Measurements from ENCODE around the gene DIAPH1.

The DIAPH1 gene

GRCh38 chr5:141532726-141533125, 86.1 kb downstream of the DIAPH1 start:
- peaks cover 5% of the 10 kb centered on the region for H3K4me1 ChIP-seq (ENCODE audit: control insufficient read depth, insufficient read depth, low read length)
- H3K36me3 ChIP-seq (ENCODE audit: control insufficient read depth, insufficient read depth, low read length) = peaks cover 5% of the 10 kb centered on the region
- H3K27ac ChIP-seq (ENCODE audit: low read depth, low read length) = no peak overlapping the region

GRCh38 chr5:141529873-141530272, 88.9 kb downstream of the DIAPH1 start:
- H3K27me3 ChIP-seq (ENCODE audit: control insufficient read depth, insufficient read depth, low read length) = no peaks in the 10 kb centered on the region
- H3K27ac ChIP-seq (ENCODE audit: low read depth, low read length) = no peak overlapping the region
- H3K9ac ChIP-seq (ENCODE audit: low read length) = no peak overlapping the region
- H3K4me3 ChIP-seq (ENCODE audit: low read length) = no peak overlapping the region
- H3K36me3 ChIP-seq (ENCODE audit: control insufficient read depth, insufficient read depth, low read length) = peaks cover 5% of the 10 kb centered on the region
- peaks cover 9% of the 10 kb centered on the region for H3K4me1 ChIP-seq (ENCODE audit: control insufficient read depth, insufficient read depth, low read length)

More at GRCh38 chr5:141532726-141533125, 86.1 kb downstream of the DIAPH1 start:
- H3K4me3 ChIP-seq (ENCODE audit: low read length) = no peak overlapping the region
- no peak overlapping the region for H3K9ac ChIP-seq (ENCODE audit: low read length)
- no peaks in the 10 kb centered on the region for H3K27me3 ChIP-seq (ENCODE audit: control insufficient read depth, insufficient read depth, low read length)

- H3K9ac ChIP-seq (ENCODE audit: low read length) = no peak overlapping the region
- H3K36me3 ChIP-seq (ENCODE audit: control insufficient read depth, insufficient read depth, low read length) = peaks cover 5% of the 10 kb centered on the region
- H3K4me1 ChIP-seq (ENCODE audit: control insufficient read depth, insufficient read depth, low read length) = peaks cover 16% of the 10 kb centered on the region
- H3K27me3 ChIP-seq (ENCODE audit: control insufficient read depth, insufficient read depth, low read length) = no peaks in the 10 kb centered on the region
- H3K4me3 ChIP-seq (ENCODE audit: low read length) = no peak overlapping the region
- peak overlapping the region; percentile 44 for H3K27ac ChIP-seq (ENCODE audit: low read depth, low read length)
Measured at GRCh38 chr5:141529002-141529401, 89.8 kb downstream of the DIAPH1 start.

- no peaks in the 10 kb centered on the region for H3K27me3 ChIP-seq (ENCODE audit: control insufficient read depth, insufficient read depth, low read length)
- H3K36me3 ChIP-seq (ENCODE audit: control insufficient read depth, insufficient read depth, low read length) = peaks cover 5% of the 10 kb centered on the region
- H3K9ac ChIP-seq (ENCODE audit: low read length) = no peak overlapping the region
- peaks cover 16% of the 10 kb centered on the region for H3K4me1 ChIP-seq (ENCODE audit: control insufficient read depth, insufficient read depth, low read length)
- peak overlapping the region; percentile 44 for H3K27ac ChIP-seq (ENCODE audit: low read depth, low read length)
- H3K4me3 ChIP-seq (ENCODE audit: low read length) = no peak overlapping the region
Measured at GRCh38 chr5:141528291-141528984, 90.4 kb downstream of the DIAPH1 start.

DNA sequence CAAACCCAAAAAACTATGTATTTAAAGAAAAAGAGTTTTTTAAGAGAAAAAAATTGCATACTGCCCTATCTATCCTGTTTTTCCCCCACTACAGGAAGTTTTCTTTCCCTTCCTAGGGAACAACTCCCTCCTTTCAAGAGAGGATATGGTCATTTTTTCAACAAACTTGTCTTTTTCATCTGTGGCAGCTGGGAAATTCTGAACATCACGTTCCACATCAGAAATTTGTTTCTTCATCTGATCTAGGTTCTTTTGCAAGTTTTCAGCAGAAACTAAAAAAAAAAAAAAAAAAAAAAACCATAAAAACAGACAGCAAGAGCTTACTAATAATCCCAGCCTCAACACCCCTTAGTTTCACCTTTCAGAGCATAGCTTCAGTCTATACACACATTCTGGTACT, 91.4 kb downstream of the DIAPH1 start:
- no peak overlapping the region for H3K27ac ChIP-seq (ENCODE audit: low read depth, low read length)
- peaks cover 16% of the 10 kb centered on the region for H3K4me1 ChIP-seq (ENCODE audit: control insufficient read depth, insufficient read depth, low read length)
- no peak overlapping the region for H3K4me3 ChIP-seq (ENCODE audit: low read length)
- H3K9ac ChIP-seq (ENCODE audit: low read length) = no peak overlapping the region
- no peaks in the 10 kb centered on the region for H3K27me3 ChIP-seq (ENCODE audit: control insufficient read depth, insufficient read depth, low read length)
- peaks cover 5% of the 10 kb centered on the region for H3K36me3 ChIP-seq (ENCODE audit: control insufficient read depth, insufficient read depth, low read length)

DNA sequence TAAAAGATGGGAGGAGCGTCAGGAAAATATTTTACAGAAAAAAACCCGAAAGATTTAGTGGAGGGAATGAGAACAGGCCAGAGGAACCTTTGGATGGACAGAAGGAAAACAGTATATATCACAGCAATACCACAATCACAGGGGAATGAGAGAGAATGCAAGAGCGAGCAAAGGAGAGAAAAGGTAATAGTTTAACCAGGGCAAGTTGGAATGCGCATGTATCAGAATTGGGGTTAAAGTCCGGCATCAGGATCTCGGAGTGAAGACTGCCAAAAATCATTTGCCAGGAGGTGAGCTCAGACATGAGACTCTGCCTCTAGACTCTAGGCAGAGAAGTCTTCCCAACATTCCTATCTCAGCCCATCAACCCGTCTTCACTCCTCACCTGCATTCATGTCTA, 93.1 kb downstream of the DIAPH1 start:
- Histone ChIP-seq H3K27ac (ENCODE audit: low read depth, low read length) (peak overlapping the region; percentile 64), H3K4me3 (ENCODE audit: low read length) (no peak overlapping the region), H3K27me3 (ENCODE audit: control insufficient read depth, insufficient read depth, low read length) (no peaks in the 10 kb centered on the region), H3K9ac (ENCODE audit: low read length) (no peak overlapping the region), H3K36me3 (ENCODE audit: control insufficient read depth, insufficient read depth, low read length) (peaks cover 5% of the 10 kb centered on the region), H3K4me1 (ENCODE audit: control insufficient read depth, insufficient read depth, low read length) (peaks cover 16% of the 10 kb centered on the region)

- Histone ChIP-seq H3K9ac (ENCODE audit: low read length) (no peak overlapping the region), H3K4me3 (ENCODE audit: low read length) (no peak overlapping the region)
Measured at GRCh38 chr5:141524604-141525597, 93.9 kb downstream of the DIAPH1 start.

GRCh38 chr5:141523991-141524390, 94.8 kb downstream of the DIAPH1 start:
- Histone ChIP-seq H3K9ac (ENCODE audit: low read length) (no peak overlapping the region), H3K4me1 (ENCODE audit: control insufficient read depth, insufficient read depth, low read length) (peaks cover 11% of the 10 kb centered on the region), H3K27ac (ENCODE audit: low read depth, low read length) (no peak overlapping the region)

More at GRCh38 chr5:141524604-141525597, 93.9 kb downstream of the DIAPH1 start:
- peak overlapping the region; percentile 64 for H3K27ac ChIP-seq (ENCODE audit: low read depth, low read length)
- peaks cover 5% of the 10 kb centered on the region for H3K36me3 ChIP-seq (ENCODE audit: control insufficient read depth, insufficient read depth, low read length)
- H3K27me3 ChIP-seq (ENCODE audit: control insufficient read depth, insufficient read depth, low read length) = no peaks in the 10 kb centered on the region
- H3K4me1 ChIP-seq (ENCODE audit: control insufficient read depth, insufficient read depth, low read length) = peaks cover 16% of the 10 kb centered on the region

GRCh38 chr5:141522301-141522700, 96.5 kb downstream of the DIAPH1 start:
- H3K27ac ChIP-seq (ENCODE audit: low read depth, low read length) = no peak overlapping the region
- H3K4me1 ChIP-seq (ENCODE audit: control insufficient read depth, insufficient read depth, low read length) = peaks cover 11% of the 10 kb centered on the region
- H3K9ac ChIP-seq (ENCODE audit: low read length) = no peak overlapping the region
- H3K27me3 ChIP-seq (ENCODE audit: control insufficient read depth, insufficient read depth, low read length) = no peaks in the 10 kb centered on the region
- peaks cover 3% of the 10 kb centered on the region for H3K36me3 ChIP-seq (ENCODE audit: control insufficient read depth, insufficient read depth, low read length)
- no peak overlapping the region for H3K4me3 ChIP-seq (ENCODE audit: low read length)

More at GRCh38 chr5:141523991-141524390, 94.8 kb downstream of the DIAPH1 start:
- Histone ChIP-seq H3K27me3 (ENCODE audit: control insufficient read depth, insufficient read depth, low read length) (no peaks in the 10 kb centered on the region), H3K36me3 (ENCODE audit: control insufficient read depth, insufficient read depth, low read length) (peaks cover 3% of the 10 kb centered on the region), H3K4me3 (ENCODE audit: low read length) (no peak overlapping the region)

GRCh38 chr5:141521244-141521781, 97.5 kb downstream of the DIAPH1 start:
- H3K9ac ChIP-seq (ENCODE audit: low read length) = no peak overlapping the region
- peaks cover 11% of the 10 kb centered on the region for H3K4me1 ChIP-seq (ENCODE audit: control insufficient read depth, insufficient read depth, low read length)
- no peaks in the 10 kb centered on the region for H3K27me3 ChIP-seq (ENCODE audit: control insufficient read depth, insufficient read depth, low read length)
- H3K4me3 ChIP-seq (ENCODE audit: low read length) = no peak overlapping the region
- no peak overlapping the region for H3K27ac ChIP-seq (ENCODE audit: low read depth, low read length)
- peaks cover 3% of the 10 kb centered on the region for H3K36me3 ChIP-seq (ENCODE audit: control insufficient read depth, insufficient read depth, low read length)

DNA sequence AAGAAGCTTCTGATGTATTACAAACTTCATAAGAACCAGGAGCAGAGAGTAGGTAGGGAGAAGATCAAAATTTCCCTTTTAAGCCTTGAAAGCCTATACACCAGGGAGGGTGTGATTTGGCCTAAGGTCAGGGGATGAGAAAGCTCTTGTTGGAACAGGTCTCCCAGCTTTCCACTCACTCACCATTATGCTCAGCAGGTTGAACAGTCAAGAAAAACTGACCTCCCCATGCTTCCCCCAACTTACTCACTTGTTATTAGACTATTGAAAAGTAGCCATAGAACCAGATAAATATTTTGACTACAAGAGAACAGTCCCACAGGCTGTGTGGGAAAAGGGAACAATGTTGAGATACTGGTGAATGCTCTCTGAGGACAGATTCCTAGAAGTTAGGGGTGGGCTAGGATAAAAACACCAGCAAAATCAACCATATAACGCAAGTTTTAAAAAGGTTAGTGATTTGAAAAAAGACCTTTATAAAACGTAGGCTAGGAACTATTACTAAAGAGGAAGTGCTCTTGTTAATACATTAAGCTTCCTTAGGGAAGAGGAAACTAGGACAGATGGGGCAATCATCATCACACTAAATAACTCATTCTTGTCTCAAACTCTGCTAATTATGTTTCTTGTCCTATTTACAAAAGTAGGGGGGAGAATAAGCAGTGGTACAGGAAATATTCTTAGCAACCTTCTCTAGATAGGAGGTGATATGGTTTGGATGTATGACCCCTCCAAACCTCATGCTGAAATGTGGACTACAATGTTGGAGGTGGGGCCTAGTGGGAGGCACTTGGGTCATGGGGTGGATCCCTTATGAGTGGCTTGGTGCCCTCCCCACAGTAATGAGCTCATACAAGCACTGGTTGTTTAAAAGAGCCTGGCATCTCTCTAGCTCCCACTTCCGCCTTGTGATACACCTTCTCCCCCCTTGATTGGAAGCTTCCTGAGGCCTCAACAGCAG, 98.9 kb downstream of the DIAPH1 start:
- Histone ChIP-seq H3K4me1 (ENCODE audit: control insufficient read depth, insufficient read depth, low read length) (peaks cover 12% of the 10 kb centered on the region), H3K27me3 (ENCODE audit: control insufficient read depth, insufficient read depth, low read length) (no peaks in the 10 kb centered on the region), H3K36me3 (ENCODE audit: control insufficient read depth, insufficient read depth, low read length) (peaks cover 3% of the 10 kb centered on the region), H3K9ac (ENCODE audit: low read length) (no peak overlapping the region), H3K27ac (ENCODE audit: low read depth, low read length) (no peak overlapping the region), H3K4me3 (ENCODE audit: low read length) (no peak overlapping the region)

Data from rectal smooth muscle tissue (tissue), 1 donor.